ENCODE results near the gene FLRT1.

DNA sequence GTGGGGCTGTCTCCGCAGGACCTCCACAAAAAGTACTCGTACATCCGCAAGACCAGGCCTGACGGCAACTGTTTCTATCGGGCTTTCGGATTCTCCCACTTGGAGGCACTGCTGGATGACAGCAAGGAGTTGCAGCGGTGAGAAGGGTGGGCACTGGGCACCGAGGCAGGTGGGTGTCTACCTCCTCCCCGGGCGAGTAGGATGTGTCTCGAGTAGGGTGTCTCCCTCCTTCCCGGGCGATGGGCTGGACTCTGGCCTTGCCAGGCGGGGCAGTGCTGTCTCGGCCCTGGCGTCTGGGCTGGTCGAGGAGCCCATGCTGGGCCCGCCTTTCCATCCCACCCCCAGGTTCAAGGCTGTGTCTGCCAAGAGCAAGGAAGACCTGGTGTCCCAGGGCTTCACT is 39.2 kb upstream of the FLRT1 start:
- TF ChIP-seq, protein P1, sequence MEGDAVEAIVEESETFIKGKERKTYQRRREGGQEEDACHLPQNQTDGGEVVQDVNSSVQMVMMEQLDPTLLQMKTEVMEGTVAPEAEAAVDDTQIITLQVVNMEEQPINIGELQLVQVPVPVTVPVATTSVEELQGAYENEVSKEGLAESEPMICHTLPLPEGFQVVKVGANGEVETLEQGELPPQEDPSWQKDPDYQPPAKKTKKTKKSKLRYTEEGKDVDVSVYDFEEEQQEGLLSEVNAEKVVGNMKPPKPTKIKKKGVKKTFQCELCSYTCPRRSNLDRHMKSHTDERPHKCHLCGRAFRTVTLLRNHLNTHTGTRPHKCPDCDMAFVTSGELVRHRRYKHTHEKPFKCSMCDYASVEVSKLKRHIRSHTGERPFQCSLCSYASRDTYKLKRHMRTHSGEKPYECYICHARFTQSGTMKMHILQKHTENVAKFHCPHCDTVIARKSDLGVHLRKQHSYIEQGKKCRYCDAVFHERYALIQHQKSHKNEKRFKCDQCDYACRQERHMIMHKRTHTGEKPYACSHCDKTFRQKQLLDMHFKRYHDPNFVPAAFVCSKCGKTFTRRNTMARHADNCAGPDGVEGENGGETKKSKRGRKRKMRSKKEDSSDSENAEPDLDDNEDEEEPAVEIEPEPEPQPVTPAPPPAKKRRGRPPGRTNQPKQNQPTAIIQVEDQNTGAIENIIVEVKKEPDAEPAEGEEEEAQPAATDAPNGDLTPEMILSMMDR (IDR thresholded peaks at IDR 0.05) = no peak
- no peak for TF ChIP-seq EZH2phosphoT487 (IDR thresholded peaks at IDR 0.05)
- TF ChIP-seq EZH2 (IDR thresholded peaks at IDR 0.05) = no peak

All from neural progenitor cell (in vitro differentiated cells).